Fibroblast of skin of left biceps (primary cell): ENCODE measurements around the gene MKLN1.

Experiments
- DNase-seq, 2 experiments: peaks; one replicate each; pipeline ENCODE4 v3.0.0-alpha.2; 2013; ENCODE audit warnings: low read depth in 2 of 2

Gene MKLN1

GRCh38 chr7:131354390-131354789 is 26.7 kb downstream of the MKLN1 start:
- DNase-seq: no peak

GRCh38 chr7:131355917-131356777 is 28.5 kb downstream of the MKLN1 start:
- DNase-seq: no peak

- no peak for DNase-seq
Observed at GRCh38 chr7:131357282-131357880, 29.7 kb downstream of the MKLN1 start.

- no peak for DNase-seq
Observed at GRCh38 chr7:131358636-131359035, 31.0 kb downstream of the MKLN1 start.

GRCh38 chr7:131359136-131359776 is 31.6 kb downstream of the MKLN1 start:
- DNase-seq: no peak

GRCh38 chr7:131363719-131364118 is 36.0 kb downstream of the MKLN1 start:
- DNase-seq: no peak

GRCh38 chr7:131364767-131365344 is 37.2 kb downstream of the MKLN1 start:
- DNase-seq: no peak

GRCh38 chr7:131365838-131366237 is 38.2 kb downstream of the MKLN1 start:
- no peak for DNase-seq

- no peak for DNase-seq
Observed at GRCh38 chr7:131369354-131369753, 41.7 kb downstream of the MKLN1 start.

GRCh38 chr7:131370523-131370968 is 42.9 kb downstream of the MKLN1 start:
- DNase-seq: peak; percentile 31 to 36

GRCh38 chr7:131371411-131371810 is 43.7 kb downstream of the MKLN1 start:
- DNase-seq: no peak

GRCh38 chr7:131372554-131372953 is 44.9 kb downstream of the MKLN1 start:
- DNase-seq: no peak

- DNase-seq: no peak
Observed at GRCh38 chr7:131374821-131375220, 47.1 kb downstream of the MKLN1 start.

GRCh38 chr7:131381069-131381838 is 53.6 kb downstream of the MKLN1 start:
- no peak for DNase-seq

- no peak for DNase-seq
Observed at GRCh38 chr7:131383417-131384285, 56.0 kb downstream of the MKLN1 start.

- DNase-seq: no peak
Observed at GRCh38 chr7:131384286-131384635, 56.6 kb downstream of the MKLN1 start.

GRCh38 chr7:131385039-131385605 is 57.4 kb downstream of the MKLN1 start:
- DNase-seq: no peak

GRCh38 chr7:131388126-131388525 is 60.5 kb downstream of the MKLN1 start:
- DNase-seq: no peak

GRCh38 chr7:131390275-131390674 is 62.6 kb downstream of the MKLN1 start:
- DNase-seq: no peak

- no peak for DNase-seq
Observed at GRCh38 chr7:131391145-131391544, 63.5 kb downstream of the MKLN1 start.
